PC-3 (cell line): ENCODE data around the gene WNT1.

Source experiments
- EZH2 ChIP-seq: fragments of 300-600 bp; sonication (generic); IDR thresholded peaks from one replicate; pipeline ENCODE4 v1.6.1; 2017; ENCODE audit warnings: antibody characterized with exemption, mild to moderate bottlenecking, low read length; ENCODE audit not compliant: unreplicated experiment
- EZH2phosphoT487 ChIP-seq: fragments of 300-600 bp; sonication (generic); IDR thresholded peaks from 2 replicates; pipeline ENCODE4 v1.6.1; 2018; ENCODE audit warnings: mild to moderate bottlenecking, antibody characterized with exemption, low read length, borderline replicate concordance
- TF ChIP-seq, protein P1 (sequence below): fragments of 300-600 bp; sonication (generic); conservative IDR thresholded peaks from 2 replicates; pipeline ENCODE4 v1.5.1; 2017; ENCODE audit warnings: antibody characterized with exemption, low read depth, mild to moderate bottlenecking, low read length

- TF ChIP-seq, protein P1, sequence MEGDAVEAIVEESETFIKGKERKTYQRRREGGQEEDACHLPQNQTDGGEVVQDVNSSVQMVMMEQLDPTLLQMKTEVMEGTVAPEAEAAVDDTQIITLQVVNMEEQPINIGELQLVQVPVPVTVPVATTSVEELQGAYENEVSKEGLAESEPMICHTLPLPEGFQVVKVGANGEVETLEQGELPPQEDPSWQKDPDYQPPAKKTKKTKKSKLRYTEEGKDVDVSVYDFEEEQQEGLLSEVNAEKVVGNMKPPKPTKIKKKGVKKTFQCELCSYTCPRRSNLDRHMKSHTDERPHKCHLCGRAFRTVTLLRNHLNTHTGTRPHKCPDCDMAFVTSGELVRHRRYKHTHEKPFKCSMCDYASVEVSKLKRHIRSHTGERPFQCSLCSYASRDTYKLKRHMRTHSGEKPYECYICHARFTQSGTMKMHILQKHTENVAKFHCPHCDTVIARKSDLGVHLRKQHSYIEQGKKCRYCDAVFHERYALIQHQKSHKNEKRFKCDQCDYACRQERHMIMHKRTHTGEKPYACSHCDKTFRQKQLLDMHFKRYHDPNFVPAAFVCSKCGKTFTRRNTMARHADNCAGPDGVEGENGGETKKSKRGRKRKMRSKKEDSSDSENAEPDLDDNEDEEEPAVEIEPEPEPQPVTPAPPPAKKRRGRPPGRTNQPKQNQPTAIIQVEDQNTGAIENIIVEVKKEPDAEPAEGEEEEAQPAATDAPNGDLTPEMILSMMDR: no peak
- TF ChIP-seq EZH2phosphoT487 (no peak), EZH2 (no peak)
Measured at GRCh38 chr12:49031573-49032161, 53.5 kb downstream of the WNT1 start.
